H9 (cell line): ENCODE measurements around the gene KRTAP10-6. TPM values are rescaled to one million over a fixed set of nuclear protein-coding genes. Genes with fewer than 3 reads are reported as not detected.

Source experiments
- DNase-seq: peaks from one replicate; pipeline ENCODE4 v3.0.0-alpha.2; 2017
- H2AFZ ChIP-seq: one replicate; pipeline ENCODE4 v1.6.1; 2013; ENCODE audit warnings: mild to moderate bottlenecking, low read length, control low read depth, moderate library complexity
- H2AK5ac ChIP-seq: 2 replicates; pipeline ENCODE4 v1.6.1; 2013; ENCODE audit warnings: low read length, control low read depth, mixed read lengths; ENCODE audit not compliant: insufficient read length
- H2BK120ac ChIP-seq: one replicate; pipeline ENCODE4 v1.6.1; 2013; ENCODE audit warnings: low read depth, mild to moderate bottlenecking, low read length, control low read depth, inconsistent platforms; ENCODE audit not compliant: poor library complexity, severe bottlenecking
- H2BK12ac ChIP-seq: 2 replicates; pipeline ENCODE4 v1.6.1; 2013; ENCODE audit warnings: low read length, control low read depth, mixed read lengths, low read depth; ENCODE audit not compliant: insufficient read length
- H2BK15ac ChIP-seq: 2 replicates; pipeline ENCODE4 v1.6.1; 2013; ENCODE audit warnings: low read depth, low read length, control low read depth
- H2BK20ac ChIP-seq: one replicate; pipeline ENCODE4 v1.6.1; 2013; ENCODE audit warnings: low read depth, mild to moderate bottlenecking, low read length, control low read depth, inconsistent platforms; ENCODE audit not compliant: poor library complexity, severe bottlenecking
- H2BK5ac ChIP-seq: 2 replicates; pipeline ENCODE4 v1.6.1; 2013; ENCODE audit warnings: low read length, control low read depth, mixed read lengths; ENCODE audit not compliant: insufficient read length
- H3K14ac ChIP-seq: 2 replicates; pipeline ENCODE4 v1.6.1; 2013; ENCODE audit warnings: low read length, control low read depth; ENCODE audit not compliant: insufficient read depth
- H3K18ac ChIP-seq: 2 replicates; pipeline ENCODE4 v1.6.1; 2013; ENCODE audit warnings: low read depth, mild to moderate bottlenecking, mixed read lengths, low read length, control low read depth; ENCODE audit not compliant: insufficient read length
- H3K23ac ChIP-seq: 2 replicates; pipeline ENCODE4 v1.6.1; 2013; ENCODE audit warnings: low read length, control low read depth, mixed read lengths, low read depth; ENCODE audit not compliant: insufficient read length
- H3K23me2 ChIP-seq: 2 replicates; pipeline ENCODE4 v1.6.1; 2013; ENCODE audit warnings: low read depth, mild to moderate bottlenecking, mixed read lengths, low read length, control low read depth; ENCODE audit not compliant: insufficient read length, poor library complexity, severe bottlenecking
- H3K27ac ChIP-seq: 2 replicates; pipeline ENCODE4 v1.5.1; 2013; ENCODE audit warnings: low read length, control low read depth, mixed read lengths, low read depth; ENCODE audit not compliant: insufficient read length
- H3K27me3 ChIP-seq: 2 replicates; pipeline ENCODE4 v1.6.1; 2013; ENCODE audit warnings: low read length, control low read depth, inconsistent platforms; ENCODE audit not compliant: insufficient read depth
- H3K4ac ChIP-seq: 2 replicates; pipeline ENCODE4 v1.6.1; 2013; ENCODE audit warnings: low read depth, mild to moderate bottlenecking, control low read depth, inconsistent platforms, low read length, moderate library complexity
- H3K4me1 ChIP-seq: 2 replicates; pipeline ENCODE4 v1.6.1; 2013; ENCODE audit warnings: low read length, control low read depth, inconsistent platforms; ENCODE audit not compliant: insufficient read depth
- H3K4me2 ChIP-seq: 2 replicates; pipeline ENCODE4 v1.6.1; 2013; ENCODE audit warnings: low read length, control low read depth, mixed read lengths; ENCODE audit not compliant: insufficient read length, insufficient read depth
- H3K56ac ChIP-seq: 2 replicates; pipeline ENCODE4 v1.6.1; 2013; ENCODE audit warnings: low read depth, mild to moderate bottlenecking, mixed read lengths, low read length, control low read depth; ENCODE audit not compliant: insufficient read length
- H3K79me1 ChIP-seq: 2 replicates; pipeline ENCODE4 v1.6.1; 2013; ENCODE audit warnings: low read depth, mild to moderate bottlenecking, moderate library complexity, low read length, control low read depth, inconsistent platforms; ENCODE audit not compliant: insufficient read depth, poor library complexity, severe bottlenecking
- H3K79me2 ChIP-seq: 2 replicates; pipeline ENCODE4 v1.6.1; 2013; ENCODE audit warnings: low read length, control low read depth, inconsistent platforms; ENCODE audit not compliant: insufficient read depth
- H3K9ac ChIP-seq: 2 replicates; pipeline ENCODE4 v1.6.1; 2013; ENCODE audit warnings: low read length, control low read depth, mixed read lengths; ENCODE audit not compliant: insufficient read length; ENCODE audit errors: extremely low read depth
- H3K9me3 ChIP-seq: one replicate; pipeline ENCODE4 v1.6.1; 2013; ENCODE audit warnings: low read depth, low read length, inconsistent platforms; ENCODE audit not compliant: control insufficient read depth
- H3T11ph ChIP-seq: one replicate; pipeline ENCODE4 v1.6.1; 2013; ENCODE audit warnings: mild to moderate bottlenecking, low read length, control low read depth, inconsistent platforms
- H4K20me1 ChIP-seq: one replicate; pipeline ENCODE4 v1.6.1; 2013; ENCODE audit not compliant: control insufficient read depth, insufficient read length, insufficient read depth
- H4K5ac ChIP-seq: 2 replicates; pipeline ENCODE4 v1.6.1; 2013; ENCODE audit warnings: low read depth, mild to moderate bottlenecking, mixed read lengths, low read length, control low read depth; ENCODE audit not compliant: insufficient read length
- H4K8ac ChIP-seq: replicated peaks from 2 replicates; pipeline ENCODE4 v1.6.1; 2013; ENCODE audit warnings: low read length, control low read depth, mixed read lengths, low read depth; ENCODE audit not compliant: insufficient read length
- H4K91ac ChIP-seq: 2 replicates; pipeline ENCODE4 v1.6.1; 2013; ENCODE audit warnings: low read depth, mild to moderate bottlenecking, moderate library complexity, mixed read lengths, low read length, control low read depth; ENCODE audit not compliant: insufficient read length
- H3K27ac Mint-ChIP-seq, 3 experiments: 2 replicates in 2 of 3; 3 replicates in 1 of 3; pipeline ENCODE4 v1.8.0; 2020 to 2021; ENCODE audit warnings: mixed read lengths in 3 of 3, mild to moderate bottlenecking in 1 of 3, moderate library complexity in 1 of 3
- H3K27me3 Mint-ChIP-seq: 2 replicates; pipeline ENCODE4 v1.8.0; 2021; ENCODE audit warnings: low read depth, mild to moderate bottlenecking, moderate library complexity, mixed read lengths
- H3K36me3 Mint-ChIP-seq, 3 experiments: 2 replicates in 2 of 3; 3 replicates in 1 of 3; pipeline ENCODE4 v1.8.0; 2020 to 2021; ENCODE audit warnings: low read depth in 3 of 3, mixed read lengths in 3 of 3; ENCODE audit not compliant: insufficient read depth in 1 of 3
- H3K4me1 Mint-ChIP-seq, 2 experiments: 2 replicates each; pipeline ENCODE4 v1.8.0; 2020; ENCODE audit warnings: mixed read lengths in 2 of 2
- H3K4me3 Mint-ChIP-seq, 2 experiments: 2 replicates in 1 of 2; 3 replicates in 1 of 2; pipeline ENCODE4 v1.8.0; 2020 to 2021; ENCODE audit warnings: mild to moderate bottlenecking in 2 of 2, mixed read lengths in 2 of 2, moderate library complexity in 1 of 2
- H3K9me3 Mint-ChIP-seq, 2 experiments: 2 replicates in 1 of 2; 3 replicates in 1 of 2; pipeline ENCODE4 v1.8.0; 2020; ENCODE audit warnings: mild to moderate bottlenecking in 2 of 2, mixed read lengths in 2 of 2, moderate library complexity in 1 of 2
- CTCF ChIP-seq: fragments of 200-600 bp; sonication (generic); conservative IDR thresholded peaks from 3 replicates; pipeline ENCODE4 v1.8.0; 2021; ENCODE audit warnings: antibody characterized with exemption, mild to moderate bottlenecking
- WGBS: extraction: QIAGEN DNeasy Blood & Tissue Kit; methylation state at CpG from one replicate; pipeline ENCODE4 v1.1.7; 2013; ENCODE audit warnings: missing lambda C conversion rate, low lambda C conversion rate, mixed read lengths; ENCODE audit not compliant: insufficient read length; ENCODE audit errors: extremely low coverage; 5-methylcytosine and 5-hydroxymethylcytosine counted together
- total RNA-seq: library from RNA; stranded (reverse); gene quantifications from 2 replicates; pipeline ENCODE4 v1.2.1, GENCODE V29; 2021

Gene KRTAP10-6
- total RNA-seq, 1 experiment from 2014 or later, result not detected

GRCh38 chr21:44625756-44626155 lies 33.5 kb upstream of the KRTAP10-6 start:
- no peak overlapping the region for H3K4me3 Mint-ChIP-seq
- TF ChIP-seq CTCF, result no peak

More at GRCh38 chr21:44625756-44626155, 33.5 kb upstream of the KRTAP10-6 start:
- Mint-ChIP-seq H3K9me3 (peaks cover 33 to 35% of the 10 kb centered on the region in 2 experiments), H3K36me3 (peaks cover 8 to 25% (median 14%) of the 10 kb centered on the region in 3 experiments; a peak in 6 of 7 replicates), H3K27me3 (peaks cover 5% of the 10 kb centered on the region), H3K4me1 (peaks cover 3 to 7% of the 10 kb centered on the region in 2 experiments; a peak in 2 of 4 replicates), H3K27ac (no peak overlapping the region)
- H2BK20ac ChIP-seq, result no peak overlapping the region
- H2AK5ac ChIP-seq, result no peak overlapping the region
- H2BK15ac ChIP-seq, result no peak overlapping the region
- H3K79me1 ChIP-seq, result no peaks in the 10 kb centered on the region
- H4K5ac ChIP-seq, result no peak overlapping the region
- H3K23ac ChIP-seq, result no peak overlapping the region
- H3K9ac ChIP-seq, result no peak overlapping the region
- no peak overlapping the region for H4K8ac ChIP-seq
- no peak overlapping the region for H2AFZ ChIP-seq
- no peak overlapping the region for H3K56ac ChIP-seq
- H2BK5ac ChIP-seq, result no peak overlapping the region
- no peak overlapping the region for H3K18ac ChIP-seq
- no peak overlapping the region for H3K4ac ChIP-seq
- H2BK12ac ChIP-seq, result no peak overlapping the region
- H3K14ac ChIP-seq, result no peak overlapping the region
- H3K4me2 ChIP-seq, result no peak overlapping the region
- no peaks in the 10 kb centered on the region for H3K9me3 ChIP-seq
- no peaks in the 10 kb centered on the region for H4K20me1 ChIP-seq
- no peaks in the 10 kb centered on the region for H3K4me1 ChIP-seq
- H3K27ac ChIP-seq, result no peak overlapping the region
- H3K79me2 ChIP-seq, result no peaks in the 10 kb centered on the region
- H4K91ac ChIP-seq, result no peak overlapping the region
- no peak overlapping the region for H2BK120ac ChIP-seq
- DNase-seq, result no peak
- WGBS, result no CpG with 5 or more reads among the region's 7 CpGs
- no peaks in the 10 kb centered on the region for H3K23me2 ChIP-seq
- no peaks in the 10 kb centered on the region for H3K27me3 ChIP-seq
- no peak overlapping the region for H3T11ph ChIP-seq
